NCI-H1105 treated with DMSO at 0.1 percent for 48 hours (cell line): Measurements from ENCODE around the gene ANK3.
A peak's percentile ranks its signal among the peaks of the same experiment; 100 is the strongest.
"Not testable (repeated sequence)": the region's sequence is repeated elsewhere in the genome, so short reads cannot be mapped to it uniquely, and the experiment has no call there.

Source experiments
- DNase-seq: peaks from one replicate; lab custom pipeline; 2025; lab: John Stamatoyannopoulos, UW

ANK3 gene

GRCh38 chr10:60086862-60087261, 302.8 kb downstream of the ANK3 start:
- no peak for DNase-seq

DNA sequence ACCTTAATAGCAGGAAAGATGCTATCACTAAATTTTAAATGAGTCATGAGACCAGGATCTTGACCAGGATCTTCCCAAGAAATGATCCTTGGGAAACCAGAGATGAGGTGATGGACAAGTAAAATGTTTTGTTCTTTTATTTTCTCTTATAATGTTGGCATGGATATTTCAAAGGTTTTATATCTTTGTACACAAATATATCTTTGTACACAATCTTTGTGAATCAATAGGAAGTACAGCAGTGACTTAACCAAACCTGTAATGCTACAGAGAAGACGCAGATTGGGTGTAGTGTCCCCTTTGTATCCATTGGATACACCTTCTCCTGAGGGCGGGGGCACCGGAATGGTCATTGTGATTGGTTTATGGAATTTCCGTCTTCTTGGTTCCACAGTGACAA, 303.3 kb downstream of the ANK3 start:
- DNase-seq: no peak

DNA sequence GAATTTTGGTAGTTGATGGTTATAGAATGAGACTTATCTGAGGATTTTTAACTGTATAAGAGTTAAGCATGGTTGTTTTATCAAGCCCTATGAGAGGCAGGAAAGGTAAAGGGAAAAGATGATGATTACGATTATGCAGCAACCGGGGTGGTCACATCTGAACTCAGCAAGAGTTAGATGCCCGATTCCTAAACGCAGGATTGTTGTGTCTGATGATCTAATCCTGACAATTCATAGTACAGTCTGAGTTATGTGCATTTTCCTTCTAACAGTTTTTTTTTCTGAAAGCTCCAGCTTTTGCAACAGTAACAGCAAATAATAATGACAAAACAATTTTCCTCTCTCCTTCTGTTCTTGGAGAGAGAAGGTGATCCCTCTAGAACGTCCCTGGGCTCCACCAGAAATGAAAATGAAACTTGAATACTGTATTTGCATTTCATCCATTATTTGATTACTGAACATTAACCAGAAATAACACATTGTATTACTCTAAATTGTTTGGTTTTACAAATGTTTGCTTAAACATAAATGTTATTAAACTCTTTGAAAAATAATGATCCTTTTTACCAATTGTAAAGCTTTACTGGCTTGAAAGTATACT, 306.8 kb downstream of the ANK3 start:
- DNase-seq: no peak

DNA sequence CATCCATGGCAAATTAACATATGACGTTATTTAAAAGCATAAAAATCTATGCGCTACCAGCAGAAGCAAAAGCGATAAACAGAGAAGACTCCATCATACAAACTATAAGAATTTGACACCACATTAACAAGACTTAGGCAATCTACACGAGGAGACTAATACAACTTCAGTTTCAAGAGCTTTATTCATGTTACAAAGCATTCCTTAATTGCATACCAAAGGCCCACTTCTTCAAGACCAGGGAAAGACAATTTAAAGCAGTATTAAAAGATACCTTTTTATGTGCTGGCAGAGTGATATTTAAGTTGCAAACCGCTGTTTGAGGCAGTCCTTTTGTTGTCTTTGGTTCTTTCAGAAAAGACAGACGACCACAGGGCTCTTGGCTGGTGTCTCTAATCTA, 307.3 kb downstream of the ANK3 start:
- DNase-seq: no peak

DNA sequence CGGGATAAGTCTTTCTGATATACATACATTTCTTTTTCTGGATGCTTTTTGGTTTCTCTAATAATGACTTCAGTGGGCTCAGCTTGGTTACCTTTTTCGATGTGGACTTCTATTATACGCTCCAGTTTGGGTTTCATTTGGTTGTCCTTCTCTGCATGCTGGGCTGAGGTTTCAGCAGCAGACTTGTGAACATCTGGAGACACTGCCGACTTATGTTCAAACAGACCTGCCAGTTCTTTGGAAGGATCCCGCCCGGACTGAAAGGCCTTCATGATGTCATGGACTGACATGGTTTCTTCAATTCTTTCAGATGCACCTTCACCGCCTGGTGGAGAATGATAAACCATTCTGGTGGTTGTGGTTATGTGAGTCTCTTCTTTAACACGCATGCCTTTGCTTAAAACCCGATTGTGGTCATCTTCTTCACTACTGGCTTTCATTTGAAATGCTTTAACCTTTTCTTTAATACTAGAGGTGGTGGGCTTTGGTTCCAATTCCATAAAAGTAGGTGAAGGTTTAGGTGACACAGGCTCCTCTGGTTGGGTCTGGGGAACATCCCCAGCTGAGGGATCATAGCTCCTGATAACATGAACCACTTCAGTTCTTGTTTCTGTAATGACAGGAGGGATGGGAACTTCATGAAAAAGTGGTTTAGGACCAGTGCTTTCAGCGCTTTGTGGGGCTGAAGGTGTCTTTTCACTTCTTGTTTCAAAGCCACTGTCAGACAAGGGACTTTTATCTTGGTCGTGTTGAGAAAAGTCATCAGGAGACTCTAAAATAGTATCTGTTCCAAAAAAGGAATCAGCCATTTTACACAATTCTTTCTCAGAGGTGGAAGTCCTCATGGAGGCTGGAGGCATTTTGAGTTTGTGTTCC, 315.7 kb downstream of the ANK3 start:
- DNase-seq: no peak

GRCh38 chr10:60073397-60073780, 316.3 kb downstream of the ANK3 start:
- no peak for DNase-seq

GRCh38 chr10:60069311-60069710, 320.4 kb downstream of the ANK3 start:
- no peak for DNase-seq

- no peak for DNase-seq
Observed at GRCh38 chr10:60050366-60050765, 339.3 kb downstream of the ANK3 start.

DNA sequence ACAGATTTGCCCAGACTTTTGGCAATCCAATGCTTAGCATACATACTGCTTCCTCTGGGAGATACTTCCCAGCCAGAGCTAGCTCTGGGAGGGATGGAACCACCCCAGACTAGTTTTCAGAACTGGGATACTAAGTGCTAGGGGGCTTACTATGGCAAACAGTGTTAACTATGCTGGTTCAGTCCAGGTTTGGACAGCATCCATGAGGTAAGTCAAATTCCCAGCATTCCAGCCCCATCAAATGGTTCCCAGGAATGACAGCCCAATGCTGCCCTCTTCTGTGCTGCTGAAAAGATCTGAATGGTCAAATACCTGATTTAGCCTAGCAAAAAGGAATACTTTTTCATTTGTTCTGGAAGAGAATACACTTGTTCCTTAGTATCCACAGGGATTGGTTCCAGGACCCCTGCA, 341.6 kb downstream of the ANK3 start:
- no peak for DNase-seq

- DNase-seq: no peak
Observed at GRCh38 chr10:60045571-60045970, 344.1 kb downstream of the ANK3 start.

DNA sequence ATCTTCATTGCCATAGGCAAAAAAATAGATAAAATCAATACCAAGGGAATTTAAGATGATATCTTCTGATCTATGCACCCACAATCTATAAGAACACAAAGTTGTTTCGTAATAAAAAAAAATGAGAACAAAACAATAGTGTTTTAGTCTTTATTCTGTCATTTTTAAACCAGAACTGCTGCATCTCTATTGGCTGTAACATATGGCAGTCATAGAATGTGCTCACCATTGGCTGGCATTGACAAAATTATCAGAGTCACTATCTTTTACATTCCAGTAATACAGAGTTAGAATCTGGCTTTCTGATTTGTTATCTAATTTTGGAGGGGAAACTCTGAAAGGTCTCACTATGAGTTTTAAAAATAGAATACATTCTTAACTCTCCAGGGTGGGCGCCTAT, 344.7 kb downstream of the ANK3 start:
- no peak for DNase-seq

GRCh38 chr10:60044242-60044641, 345.4 kb downstream of the ANK3 start:
- DNase-seq: no peak

DNA sequence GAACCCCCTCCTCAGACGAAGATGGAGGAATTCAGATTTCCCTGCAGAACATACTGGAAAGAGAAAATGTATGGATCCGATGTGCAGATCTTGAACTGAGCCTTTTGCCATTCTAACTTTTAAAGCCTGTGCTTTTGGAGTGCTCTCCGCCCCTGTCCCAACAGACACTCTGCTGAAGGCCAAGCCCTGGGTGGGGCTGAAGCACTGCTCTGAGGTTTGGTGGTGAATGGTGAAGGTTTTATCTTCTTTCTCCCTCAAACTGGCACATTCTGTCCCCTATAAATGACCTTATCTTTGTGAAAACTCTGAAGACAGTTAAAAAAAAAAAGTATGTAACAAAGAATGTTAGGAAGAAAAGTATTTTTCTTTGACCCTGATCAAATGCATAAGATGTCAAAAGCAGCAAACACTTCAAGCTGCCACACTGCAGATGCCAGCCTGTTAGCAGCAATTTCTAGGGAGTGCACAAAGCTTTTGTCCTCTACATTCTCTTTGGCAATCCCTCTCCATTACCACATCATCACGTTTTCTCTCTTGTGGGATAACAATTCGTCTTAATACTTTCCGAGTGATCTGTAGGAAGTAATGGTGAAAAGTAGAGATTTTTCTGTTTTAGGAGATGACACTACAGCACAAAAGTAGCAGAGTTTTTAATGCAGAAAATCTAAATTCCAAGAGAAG, 346.0 kb downstream of the ANK3 start:
- no peak for DNase-seq

- DNase-seq: no peak
Observed at GRCh38 chr10:60042914-60043313, 346.8 kb downstream of the ANK3 start.

DNA sequence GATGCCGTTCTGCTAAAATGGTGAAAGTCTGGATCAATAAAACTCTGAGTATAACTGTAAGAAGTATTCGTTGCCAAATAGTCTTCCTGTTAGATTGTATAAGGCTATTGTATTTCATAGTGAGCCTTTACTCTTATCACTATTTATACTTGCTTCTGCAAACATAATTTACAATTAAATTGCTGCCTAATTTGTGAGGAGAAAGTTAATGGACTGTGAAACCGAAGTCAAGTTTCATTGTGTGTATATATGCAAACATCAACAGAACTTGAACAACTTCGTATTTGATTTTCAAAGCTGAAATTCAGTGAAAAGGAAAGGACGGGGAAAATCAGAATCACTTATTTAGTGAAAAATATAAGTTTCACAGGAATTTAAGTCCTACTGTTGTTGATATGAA, 347.4 kb downstream of the ANK3 start:
- peak; percentile 79 for DNase-seq

- DNase-seq: no peak
Observed at GRCh38 chr10:60041489-60042133, 348.1 kb downstream of the ANK3 start.

GRCh38 chr10:60040014-60040662, 349.5 kb downstream of the ANK3 start:
- DNase-seq: no peak

DNA sequence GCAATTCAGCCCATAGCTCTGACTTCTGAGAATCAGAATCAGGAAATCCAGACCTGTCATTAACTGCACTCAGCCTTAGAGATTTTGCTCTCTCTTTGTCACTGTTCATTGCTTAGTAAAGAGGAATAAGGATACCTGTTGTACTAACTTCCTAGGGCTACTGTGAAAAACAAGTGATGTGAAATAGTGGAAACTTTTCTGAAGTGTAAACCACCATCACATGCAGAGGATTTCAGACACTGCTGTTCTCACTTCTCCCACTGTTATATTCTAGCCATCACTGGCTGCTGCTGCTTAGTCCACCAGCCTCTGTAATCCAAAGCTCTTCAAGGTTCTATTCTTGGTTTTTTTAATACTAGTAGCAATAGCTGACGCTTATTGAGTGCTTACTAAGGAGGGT, 353.7 kb downstream of the ANK3 start:
- no peak for DNase-seq

DNA sequence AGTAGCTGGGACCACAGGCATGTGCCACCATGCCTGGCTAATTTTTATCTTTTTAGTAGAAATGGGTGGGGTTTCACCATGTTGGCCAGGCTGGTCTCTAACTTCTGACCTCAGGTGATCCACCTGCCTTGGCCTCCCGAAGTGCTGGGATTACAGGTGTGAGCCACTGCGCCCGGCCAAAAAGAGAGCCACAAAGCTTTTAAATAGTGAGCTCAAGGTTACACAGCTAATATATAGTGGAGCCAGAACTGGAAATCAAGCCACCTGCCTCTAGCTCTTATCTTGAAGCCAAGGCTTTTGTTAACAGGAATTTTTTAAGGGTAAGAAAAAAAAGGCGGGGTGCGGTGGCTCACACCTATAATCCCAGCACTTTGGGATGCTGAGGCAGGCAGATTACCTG, 354.3 kb downstream of the ANK3 start:
- DNase-seq: not testable (repeated sequence)

DNA sequence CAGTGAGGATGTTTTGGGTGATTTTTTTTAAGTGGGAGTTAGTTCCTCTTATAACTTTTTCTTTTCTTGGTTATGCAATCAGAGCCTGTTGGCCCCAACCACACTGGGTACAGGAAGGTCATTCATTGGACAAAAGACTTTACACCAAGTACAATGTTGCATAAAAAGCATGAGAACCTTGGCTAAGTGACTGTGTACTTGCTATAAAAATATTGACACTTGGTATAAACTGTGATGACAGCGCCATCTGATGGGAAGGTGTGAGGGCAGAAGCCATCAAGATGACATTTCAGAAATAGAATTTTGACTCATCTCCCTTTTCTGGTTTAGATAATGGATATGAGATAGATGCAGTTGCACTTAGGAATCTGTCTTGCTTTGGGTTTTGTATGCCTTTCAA, 357.0 kb downstream of the ANK3 start:
- peak; percentile 41 for DNase-seq

DNA sequence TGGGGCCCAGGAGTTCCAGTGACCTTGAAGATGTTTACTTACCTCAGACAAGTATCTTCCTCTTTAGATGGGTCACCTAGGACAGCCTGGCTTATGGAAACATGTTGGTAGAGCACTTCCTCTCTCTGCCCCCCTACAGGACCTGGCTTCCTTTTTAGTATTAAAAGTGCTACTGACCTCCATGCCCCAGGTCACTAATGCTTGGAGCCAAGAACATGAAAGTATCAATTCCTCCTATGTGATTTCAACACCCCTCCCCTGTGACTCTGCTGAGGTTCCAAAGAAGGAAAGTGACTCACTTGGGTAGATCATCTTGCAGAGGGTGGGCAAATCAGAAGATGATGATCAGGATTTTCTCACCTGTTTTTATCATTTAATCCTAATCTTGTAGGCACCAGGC, 358.0 kb downstream of the ANK3 start:
- no peak for DNase-seq

- no peak for DNase-seq
Observed at GRCh38 chr10:60031183-60031582, 358.5 kb downstream of the ANK3 start.
